ENCODE measurements around the gene KRT37. TPM values are rescaled to one million over a fixed set of nuclear protein-coding genes. Genes with fewer than 3 reads are reported as not detected.

The KRT37 gene
- total and polyA plus RNA-seq, 10 donors = not detected

DNA sequence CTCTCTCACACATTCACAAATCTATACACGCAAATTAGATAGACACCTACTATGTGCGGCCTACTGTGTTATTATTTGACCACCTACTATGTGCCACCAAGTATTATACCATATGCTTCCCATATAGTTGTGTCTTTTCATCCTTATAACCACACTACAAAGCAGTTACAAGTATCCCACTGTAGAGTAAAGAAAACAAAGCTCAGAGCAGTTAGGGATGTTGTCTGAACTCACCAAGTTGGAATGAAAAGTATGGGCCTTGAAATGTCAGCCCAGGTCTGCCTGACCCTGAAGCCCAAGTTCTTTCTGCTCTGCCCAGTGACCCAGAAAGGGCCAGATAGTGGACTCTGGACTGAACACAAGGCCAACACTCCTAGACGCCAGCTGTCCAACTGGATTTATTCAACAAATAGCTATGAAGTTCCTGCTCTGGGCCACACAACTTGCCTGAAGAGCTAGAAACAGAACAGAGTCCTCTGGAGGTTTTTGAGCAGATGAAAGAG lies 8.5 kb downstream of the KRT37 start:
- intact Hi-C loops (cut with DNase I; ENCODE audit: low total_unique reads) = no loop called here
- Histone ChIP-seq H3K4me1 (peaks cover 0 to 5% (median 0%) of the 10 kb centered on the region in 6 donors), H3K9me3 (no peaks in the 10 kb centered on the region), H3K27me3 (replicated peaks in 1 of 7) (no peaks in the 10 kb centered on the region), H3K27ac (no peak overlapping the region), H3K4me3 (no peak overlapping the region), H3K36me3 (no peaks in the 10 kb centered on the region)
- DNase-seq = no peak
- TF ChIP-seq POLR2AphosphoS5 (IDR thresholded peaks at IDR 0.05) (no peak), POLR2A (IDR thresholded peaks at IDR 0.05) (no peak)
- TF ChIP-seq, protein P1, sequence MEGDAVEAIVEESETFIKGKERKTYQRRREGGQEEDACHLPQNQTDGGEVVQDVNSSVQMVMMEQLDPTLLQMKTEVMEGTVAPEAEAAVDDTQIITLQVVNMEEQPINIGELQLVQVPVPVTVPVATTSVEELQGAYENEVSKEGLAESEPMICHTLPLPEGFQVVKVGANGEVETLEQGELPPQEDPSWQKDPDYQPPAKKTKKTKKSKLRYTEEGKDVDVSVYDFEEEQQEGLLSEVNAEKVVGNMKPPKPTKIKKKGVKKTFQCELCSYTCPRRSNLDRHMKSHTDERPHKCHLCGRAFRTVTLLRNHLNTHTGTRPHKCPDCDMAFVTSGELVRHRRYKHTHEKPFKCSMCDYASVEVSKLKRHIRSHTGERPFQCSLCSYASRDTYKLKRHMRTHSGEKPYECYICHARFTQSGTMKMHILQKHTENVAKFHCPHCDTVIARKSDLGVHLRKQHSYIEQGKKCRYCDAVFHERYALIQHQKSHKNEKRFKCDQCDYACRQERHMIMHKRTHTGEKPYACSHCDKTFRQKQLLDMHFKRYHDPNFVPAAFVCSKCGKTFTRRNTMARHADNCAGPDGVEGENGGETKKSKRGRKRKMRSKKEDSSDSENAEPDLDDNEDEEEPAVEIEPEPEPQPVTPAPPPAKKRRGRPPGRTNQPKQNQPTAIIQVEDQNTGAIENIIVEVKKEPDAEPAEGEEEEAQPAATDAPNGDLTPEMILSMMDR (IDR thresholded peaks at IDR 0.05 in 8 of 11, conservative IDR thresholded peaks at IDR 0.05 in 3 of 11) = no peak
- WGBS, 5 donors = 69 to 84% (median 78%) methylated on average over 3 of the region's 3 CpGs

DNA sequence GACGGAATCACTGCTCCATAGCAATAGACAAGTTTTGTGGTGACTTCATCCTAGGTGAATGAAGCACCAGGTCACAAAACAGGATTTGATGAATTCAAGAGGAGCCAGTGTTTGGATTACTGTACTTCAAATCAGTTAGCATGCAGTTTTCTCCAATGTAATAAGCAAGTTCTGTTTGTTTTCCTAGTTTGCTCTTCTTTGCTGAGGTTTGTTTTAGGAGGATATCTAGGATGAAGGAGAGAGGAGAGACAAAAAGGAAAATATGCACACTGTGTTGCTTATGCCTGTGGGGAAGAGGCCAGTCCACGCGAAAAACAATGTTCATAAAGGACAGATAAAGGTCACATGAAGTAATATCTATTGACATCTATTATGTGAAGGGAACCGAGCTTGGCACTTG lies 9.0 kb downstream of the KRT37 start:
- H3K27me3 ChIP-seq (replicated peaks in 1 of 7) = no peaks in the 10 kb centered on the region
- no peak overlapping the region for H3K4me3 ChIP-seq
- no peak overlapping the region for H3K27ac ChIP-seq
- 77 to 94% (median 88%) methylated on average over 4 of the region's 4 CpGs for WGBS, 5 donors
- no peaks in the 10 kb centered on the region for H3K36me3 ChIP-seq
- no peak for DNase-seq
- peaks cover 0 to 5% (median 0%) of the 10 kb centered on the region in 6 donors for H3K4me1 ChIP-seq
- no peaks in the 10 kb centered on the region for H3K9me3 ChIP-seq
- no peak for TF ChIP-seq POLR2AphosphoS5 (IDR thresholded peaks at IDR 0.05)
- TF ChIP-seq POLR2A (IDR thresholded peaks at IDR 0.05) = no peak
- TF ChIP-seq, protein P1 (IDR thresholded peaks at IDR 0.05 in 8 of 11, conservative IDR thresholded peaks at IDR 0.05 in 3 of 11) = no peak
- intact Hi-C loops (cut with DNase I; ENCODE audit: low total_unique reads) = no loop called here

DNA sequence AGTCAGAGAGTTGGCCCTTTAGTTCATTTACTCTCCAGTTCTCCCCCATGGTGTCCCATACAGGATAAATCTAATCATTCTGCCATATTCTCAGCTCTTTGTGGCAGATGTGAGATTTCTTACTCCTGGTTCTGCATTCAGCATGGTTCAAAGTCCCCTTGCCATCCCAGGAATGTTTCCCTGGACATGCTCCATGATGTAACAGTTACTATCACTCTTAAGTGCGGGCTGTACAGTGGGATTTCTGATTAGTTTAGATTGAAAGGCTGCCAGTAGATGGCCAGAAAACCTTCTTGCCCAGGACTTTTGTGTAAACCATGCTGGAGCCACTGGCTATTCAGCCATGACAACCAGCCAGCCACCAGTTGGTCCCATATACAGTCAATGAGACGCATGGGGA lies 10.4 kb downstream of the KRT37 start:
- Histone ChIP-seq H3K27me3 (replicated peaks in 1 of 7) (no peaks in the 10 kb centered on the region), H3K4me3 (no peak overlapping the region), H3K27ac (no peak overlapping the region), H3K4me1 (peaks cover 0 to 5% (median 0%) of the 10 kb centered on the region in 6 donors), H3K36me3 (no peaks in the 10 kb centered on the region), H3K9me3 (no peaks in the 10 kb centered on the region)
- intact Hi-C loops (cut with DNase I; ENCODE audit: low total_unique reads) = no loop called here
- DNase-seq = no peak
- TF ChIP-seq POLR2AphosphoS5 (IDR thresholded peaks at IDR 0.05) = no peak
- WGBS, 5 donors = 85 to 100% (median 92%) methylated on average over 2 of the region's 2 CpGs

DNA sequence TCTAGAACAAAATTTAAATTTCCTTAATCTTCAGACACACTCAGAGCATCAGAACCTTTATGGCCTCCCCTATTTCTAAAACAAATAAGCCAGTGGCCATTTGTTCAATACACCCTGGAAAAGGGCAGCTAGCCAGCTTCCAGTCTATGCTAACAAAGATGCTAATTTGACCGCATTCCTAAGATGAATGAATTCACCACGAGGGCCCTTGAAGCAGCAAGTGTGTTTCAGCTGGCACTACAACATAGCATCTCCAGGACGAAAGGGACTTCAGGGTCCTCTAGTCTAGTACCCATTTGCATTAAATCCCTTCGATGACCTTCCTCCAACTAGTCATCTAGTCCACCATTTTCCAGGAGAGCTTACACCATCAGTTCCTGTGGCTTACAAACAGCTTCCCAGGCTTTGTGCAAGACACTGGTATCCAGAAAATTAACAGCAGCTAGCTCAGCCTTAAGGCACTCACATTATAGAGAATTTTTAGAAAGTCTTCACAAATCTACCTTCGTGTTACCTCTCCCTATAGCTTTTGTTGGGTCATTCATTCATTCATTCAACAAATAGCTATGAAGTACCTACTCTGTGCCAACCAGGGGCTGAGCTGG lies 10.9 kb downstream of the KRT37 start:
- DNase-seq = no peak
- no peak overlapping the region for H3K27ac ChIP-seq
- intact Hi-C loops (cut with DNase I; ENCODE audit: low total_unique reads) = no loop called here
- no peak overlapping the region for H3K4me3 ChIP-seq
- H3K36me3 ChIP-seq = no peaks in the 10 kb centered on the region
- no peaks in the 10 kb centered on the region for H3K9me3 ChIP-seq
- 51 to 64% (median 59%) methylated on average over 5 of the region's 5 CpGs for WGBS, 5 donors
- TF ChIP-seq, protein P1 (IDR thresholded peaks at IDR 0.05 in 8 of 11, conservative IDR thresholded peaks at IDR 0.05 in 3 of 11) = no peak
- TF ChIP-seq POLR2A (IDR thresholded peaks at IDR 0.05) (no peak), POLR2AphosphoS5 (IDR thresholded peaks at IDR 0.05) (no peak)
- H3K27me3 ChIP-seq (replicated peaks in 1 of 7) = peaks cover 0 to 4% (median 0%) of the 10 kb centered on the region in 7 donors
- peaks cover 0 to 5% (median 0%) of the 10 kb centered on the region in 6 donors for H3K4me1 ChIP-seq

Measured in spleen (tissue), 11 donors.